Measurements from ENCODE around the gene SP140L.
A peak's percentile ranks its signal among the peaks of the same experiment; 100 is the strongest.
"Not testable (repeated sequence)": the region's sequence is repeated elsewhere in the genome, so short reads cannot be mapped to it uniquely, and the experiment has no call there.

The SP140L gene

GRCh38 chr2:230423851-230424458, 97.0 kb downstream of the SP140L start:
- DNase-seq: no peak

- DNase-seq: no peak
Measured at GRCh38 chr2:230425377-230425776, 98.4 kb downstream of the SP140L start.

- no peak for DNase-seq
Measured at GRCh38 chr2:230429513-230429912, 102.5 kb downstream of the SP140L start.

- no peak for DNase-seq
Measured at GRCh38 chr2:230430957-230431910, 104.2 kb downstream of the SP140L start.

- DNase-seq: no peak
Measured at GRCh38 chr2:230434677-230435324, 107.8 kb downstream of the SP140L start.

GRCh38 chr2:230435431-230435830, 108.4 kb downstream of the SP140L start:
- DNase-seq: no peak

GRCh38 chr2:230439121-230439520, 112.1 kb downstream of the SP140L start:
- DNase-seq: not testable (repeated sequence)

GRCh38 chr2:230439590-230439989, 112.6 kb downstream of the SP140L start:
- DNase-seq: no peak

GRCh38 chr2:230441227-230441897, 114.4 kb downstream of the SP140L start:
- DNase-seq: peak; percentile 24 to 53

- DNase-seq: no peak
Measured at GRCh38 chr2:230443541-230443940, 116.5 kb downstream of the SP140L start.

- DNase-seq: no peak
Measured at GRCh38 chr2:230444832-230445231, 117.8 kb downstream of the SP140L start.

GRCh38 chr2:230447036-230447435, 120.0 kb downstream of the SP140L start:
- DNase-seq: no peak

- DNase-seq: peak; percentile 26 to 38
Measured at GRCh38 chr2:230447455-230448451, 120.8 kb downstream of the SP140L start.

GRCh38 chr2:230449901-230450467, 123.0 kb downstream of the SP140L start:
- no peak for DNase-seq

GRCh38 chr2:230453006-230453405, 126.0 kb downstream of the SP140L start:
- DNase-seq: no peak
